Spleen (tissue), 7 donors: ENCODE measurements around the gene COL19A1.

ENCODE experiments used
- CTCF ChIP-seq, 11 experiments: fragments of 200-600 bp in 7 of 11; fragments of 450-650 bp in 4 of 11; sonication (generic) in 4 of 11; IDR thresholded peaks in 8 of 11; conservative IDR thresholded peaks in 3 of 11; 1 replicate in 7 of 11; 2 replicates in 4 of 11; pipeline versions ENCODE4 v1.4.0 to v1.8.0; 2016 to 2021; ENCODE audit warnings: antibody characterized with exemption in 11 of 11, inconsistent platforms in 4 of 11, mild to moderate bottlenecking in 1 of 11
- POLR2A ChIP-seq, 3 donors: fragments of 450-650 bp; IDR thresholded peaks; one replicate each; pipeline ENCODE4 v1.5.1; 2017; ENCODE audit warnings: antibody characterized with exemption in 3 of 3, mild to moderate bottlenecking in 1 of 3
- donor health status: DM: no; HTN: no; CAD: no; lungs with moderate emphysema.
- donor health status: DM: no; HTN: no; CAD: no.
- donor health status: DM: no; HTN: no; CAD: no.

- TF ChIP-seq CTCF (IDR thresholded peaks at IDR 0.05 in 8 of 11, conservative IDR thresholded peaks at IDR 0.05 in 3 of 11) = no peak
- TF ChIP-seq POLR2A (IDR thresholded peaks at IDR 0.05) = no peak
Observed at GRCh38 chr6:70208235-70208790, 342.0 kb downstream of the COL19A1 start.
